ENCODE measurements around the gene SINHCAF. TPM values are rescaled to one million over a fixed set of nuclear protein-coding genes. Genes with fewer than 3 reads are reported as not detected.

Gene SINHCAF
- total and polyA plus RNA-seq, 4 donors: 2.3 to 10.3 (median 4.9) TPM

GRCh38 chr12:31361730-31362114, 35.8 kb upstream of the SINHCAF start (continued):
- TF ChIP-seq, protein P1, sequence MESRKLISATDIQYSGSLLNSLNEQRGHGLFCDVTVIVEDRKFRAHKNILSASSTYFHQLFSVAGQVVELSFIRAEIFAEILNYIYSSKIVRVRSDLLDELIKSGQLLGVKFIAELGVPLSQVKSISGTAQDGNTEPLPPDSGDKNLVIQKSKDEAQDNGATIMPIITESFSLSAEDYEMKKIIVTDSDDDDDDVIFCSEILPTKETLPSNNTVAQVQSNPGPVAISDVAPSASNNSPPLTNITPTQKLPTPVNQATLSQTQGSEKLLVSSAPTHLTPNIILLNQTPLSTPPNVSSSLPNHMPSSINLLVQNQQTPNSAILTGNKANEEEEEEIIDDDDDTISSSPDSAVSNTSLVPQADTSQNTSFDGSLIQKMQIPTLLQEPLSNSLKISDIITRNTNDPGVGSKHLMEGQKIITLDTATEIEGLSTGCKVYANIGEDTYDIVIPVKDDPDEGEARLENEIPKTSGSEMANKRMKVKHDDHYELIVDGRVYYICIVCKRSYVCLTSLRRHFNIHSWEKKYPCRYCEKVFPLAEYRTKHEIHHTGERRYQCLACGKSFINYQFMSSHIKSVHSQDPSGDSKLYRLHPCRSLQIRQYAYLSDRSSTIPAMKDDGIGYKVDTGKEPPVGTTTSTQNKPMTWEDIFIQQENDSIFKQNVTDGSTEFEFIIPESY (IDR thresholded peaks at IDR 0.05): no peak
- TF ChIP-seq FOXA1 (IDR thresholded peaks at IDR 0.05): no peak

- Histone ChIP-seq H3K9ac (ENCODE audit: low read depth in 1 of 2, low read length in 2 of 2) (no peak overlapping the region), H3K9me3 (ENCODE audit: control insufficient read depth in 4 of 4, low read length in 3 of 4) (no peaks in the 10 kb centered on the region), H3K4me1 (ENCODE audit: control insufficient read depth in 4 of 4, insufficient read depth in 4 of 4, low read length in 3 of 4) (no peaks in the 10 kb centered on the region), H3K4me3 (ENCODE audit: low read depth in 1 of 3, low read length in 3 of 3) (no peak overlapping the region), H3K27me3 (ENCODE audit: control insufficient read depth in 4 of 4, insufficient read depth in 4 of 4, low read length in 3 of 4) (no peaks in the 10 kb centered on the region), H3K36me3 (ENCODE audit: control insufficient read depth in 4 of 4, insufficient read depth in 3 of 4, low read depth in 1 of 4, low read length in 3 of 4) (no peaks in the 10 kb centered on the region), H3K27ac (ENCODE audit: low read depth in 1 of 2, low read length in 2 of 2) (no peak overlapping the region)
- WGBS: 67% methylated on average over 4 of the region's 4 CpGs
- TF ChIP-seq, protein P2, sequence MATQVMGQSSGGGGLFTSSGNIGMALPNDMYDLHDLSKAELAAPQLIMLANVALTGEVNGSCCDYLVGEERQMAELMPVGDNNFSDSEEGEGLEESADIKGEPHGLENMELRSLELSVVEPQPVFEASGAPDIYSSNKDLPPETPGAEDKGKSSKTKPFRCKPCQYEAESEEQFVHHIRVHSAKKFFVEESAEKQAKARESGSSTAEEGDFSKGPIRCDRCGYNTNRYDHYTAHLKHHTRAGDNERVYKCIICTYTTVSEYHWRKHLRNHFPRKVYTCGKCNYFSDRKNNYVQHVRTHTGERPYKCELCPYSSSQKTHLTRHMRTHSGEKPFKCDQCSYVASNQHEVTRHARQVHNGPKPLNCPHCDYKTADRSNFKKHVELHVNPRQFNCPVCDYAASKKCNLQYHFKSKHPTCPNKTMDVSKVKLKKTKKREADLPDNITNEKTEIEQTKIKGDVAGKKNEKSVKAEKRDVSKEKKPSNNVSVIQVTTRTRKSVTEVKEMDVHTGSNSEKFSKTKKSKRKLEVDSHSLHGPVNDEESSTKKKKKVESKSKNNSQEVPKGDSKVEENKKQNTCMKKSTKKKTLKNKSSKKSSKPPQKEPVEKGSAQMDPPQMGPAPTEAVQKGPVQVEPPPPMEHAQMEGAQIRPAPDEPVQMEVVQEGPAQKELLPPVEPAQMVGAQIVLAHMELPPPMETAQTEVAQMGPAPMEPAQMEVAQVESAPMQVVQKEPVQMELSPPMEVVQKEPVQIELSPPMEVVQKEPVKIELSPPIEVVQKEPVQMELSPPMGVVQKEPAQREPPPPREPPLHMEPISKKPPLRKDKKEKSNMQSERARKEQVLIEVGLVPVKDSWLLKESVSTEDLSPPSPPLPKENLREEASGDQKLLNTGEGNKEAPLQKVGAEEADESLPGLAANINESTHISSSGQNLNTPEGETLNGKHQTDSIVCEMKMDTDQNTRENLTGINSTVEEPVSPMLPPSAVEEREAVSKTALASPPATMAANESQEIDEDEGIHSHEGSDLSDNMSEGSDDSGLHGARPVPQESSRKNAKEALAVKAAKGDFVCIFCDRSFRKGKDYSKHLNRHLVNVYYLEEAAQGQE (IDR thresholded peaks at IDR 0.05): no peak
- TF ChIP-seq YY1 (IDR thresholded peaks at IDR 0.05): no peak
- TF ChIP-seq GABPA (IDR thresholded peaks at IDR 0.05 in 1 of 2, conservative IDR thresholded peaks at IDR 0.05 in 1 of 2): no peak
- TF ChIP-seq RAD21 (IDR thresholded peaks at IDR 0.05): no peak
- TF ChIP-seq EGR1 (IDR thresholded peaks at IDR 0.05; ENCODE audit: low read depth in 2 of 2): no peak
- no peak for TF ChIP-seq CTCF (IDR thresholded peaks at IDR 0.05; ENCODE audit: low read depth, low read length, missing input control)
- TF ChIP-seq JUND (IDR thresholded peaks at IDR 0.05): no peak
- TF ChIP-seq, protein P3, sequence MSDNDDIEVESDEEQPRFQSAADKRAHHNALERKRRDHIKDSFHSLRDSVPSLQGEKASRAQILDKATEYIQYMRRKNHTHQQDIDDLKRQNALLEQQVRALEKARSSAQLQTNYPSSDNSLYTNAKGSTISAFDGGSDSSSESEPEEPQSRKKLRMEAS (IDR thresholded peaks at IDR 0.05): no peak
- TF ChIP-seq HNF4G (IDR thresholded peaks at IDR 0.05): no peak
- no peak for TF ChIP-seq SP1 (IDR thresholded peaks at IDR 0.05)
- TF ChIP-seq FOXA1 (IDR thresholded peaks at IDR 0.05): no peak
- TF ChIP-seq NR2F2 (IDR thresholded peaks at IDR 0.05): no peak
- no peak for TF ChIP-seq ATF3 (IDR thresholded peaks at IDR 0.05)
- TF ChIP-seq HNF4A (conservative IDR thresholded peaks at IDR 0.05): no peak
- no peak for TF ChIP-seq RXRA (IDR thresholded peaks at IDR 0.05)
- TF ChIP-seq FOXA2 (IDR thresholded peaks at IDR 0.05): no peak
- DNase-seq (ENCODE audit: low spot score): no peak
Observed at GRCh38 chr12:31355747-31356107, 29.8 kb upstream of the SINHCAF start.

Measured in liver (tissue), 9 donors.